Astrocyte of the cerebellum (primary cell): Measurements from ENCODE around the gene TRMT11.
"Not testable (repeated sequence)": the region's sequence is repeated elsewhere in the genome, so short reads cannot be mapped to it uniquely, and the experiment has no call there.

Experiments used
- DNase-seq: peaks from one replicate; pipeline ENCODE4 v3.0.0-alpha.2; 2011; ENCODE audit warnings: low read depth
- H3K4me3 ChIP-seq: 2 replicates; pipeline ENCODE4 v1.5.1; 2011; ENCODE audit warnings: mild to moderate bottlenecking, low read depth, low read length, moderate library complexity
- in situ Hi-C: cut with HindIII; loops from 2 replicates; pipeline ENCODE4 v1.10.0; 2017; ENCODE audit warnings: low sequenced_read_pairs
- TF ChIP-seq, protein P1 (sequence below): IDR thresholded peaks from 2 replicates; pipeline ENCODE4 v1.5.1; 2012; ENCODE audit warnings: low read length, low read depth, moderate library complexity, mild to moderate bottlenecking; ENCODE audit errors: missing control alignments

Gene TRMT11

DNA sequence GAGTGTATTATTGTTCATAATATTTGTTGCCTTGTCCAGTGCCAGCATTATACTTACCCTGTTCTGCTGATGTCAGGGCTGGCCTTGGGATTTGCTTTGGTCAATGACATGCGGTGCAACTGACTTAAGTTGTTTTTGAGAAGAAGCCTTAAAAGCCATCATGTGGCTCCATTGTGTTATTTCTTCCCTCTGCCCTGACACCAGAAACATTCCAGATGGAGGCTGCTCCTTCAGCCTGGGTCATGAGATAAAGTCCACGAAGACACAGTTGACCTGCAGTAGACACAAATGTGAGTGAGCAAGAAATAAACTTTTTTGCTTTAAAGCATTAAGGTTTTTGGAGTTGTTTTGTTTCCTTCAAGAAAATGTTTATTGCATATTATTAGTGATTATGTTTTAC is 37.3 kb upstream of the TRMT11 start:
- DNase-seq: no peak
- in situ Hi-C loops: no loop called here
- TF ChIP-seq, protein P1, sequence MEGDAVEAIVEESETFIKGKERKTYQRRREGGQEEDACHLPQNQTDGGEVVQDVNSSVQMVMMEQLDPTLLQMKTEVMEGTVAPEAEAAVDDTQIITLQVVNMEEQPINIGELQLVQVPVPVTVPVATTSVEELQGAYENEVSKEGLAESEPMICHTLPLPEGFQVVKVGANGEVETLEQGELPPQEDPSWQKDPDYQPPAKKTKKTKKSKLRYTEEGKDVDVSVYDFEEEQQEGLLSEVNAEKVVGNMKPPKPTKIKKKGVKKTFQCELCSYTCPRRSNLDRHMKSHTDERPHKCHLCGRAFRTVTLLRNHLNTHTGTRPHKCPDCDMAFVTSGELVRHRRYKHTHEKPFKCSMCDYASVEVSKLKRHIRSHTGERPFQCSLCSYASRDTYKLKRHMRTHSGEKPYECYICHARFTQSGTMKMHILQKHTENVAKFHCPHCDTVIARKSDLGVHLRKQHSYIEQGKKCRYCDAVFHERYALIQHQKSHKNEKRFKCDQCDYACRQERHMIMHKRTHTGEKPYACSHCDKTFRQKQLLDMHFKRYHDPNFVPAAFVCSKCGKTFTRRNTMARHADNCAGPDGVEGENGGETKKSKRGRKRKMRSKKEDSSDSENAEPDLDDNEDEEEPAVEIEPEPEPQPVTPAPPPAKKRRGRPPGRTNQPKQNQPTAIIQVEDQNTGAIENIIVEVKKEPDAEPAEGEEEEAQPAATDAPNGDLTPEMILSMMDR: no peak
- no peak overlapping the region for H3K4me3 ChIP-seq

DNA sequence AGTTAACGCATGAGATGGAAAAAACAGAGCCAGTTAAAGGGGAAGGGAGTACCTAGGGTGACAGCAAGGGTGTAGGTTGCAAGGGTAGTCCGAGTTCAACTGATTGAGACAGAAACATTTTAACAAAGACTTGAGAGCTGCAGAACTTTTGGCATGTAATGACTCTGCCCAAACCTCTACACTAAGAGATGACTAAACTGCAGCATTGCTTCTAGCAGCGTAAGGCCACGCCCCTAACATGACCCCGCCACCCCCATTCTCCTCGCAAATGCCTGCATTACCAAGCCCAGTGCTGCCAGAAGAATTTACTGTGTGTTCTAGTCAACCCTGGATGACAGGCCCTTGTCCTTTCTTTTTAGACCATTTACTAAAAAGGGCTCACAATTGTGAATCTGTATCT is 36.0 kb upstream of the TRMT11 start:
- in situ Hi-C loops: loop anchor here (25.0 kb wide), 1 partner anchor 163 kb away; the partner anchor contains the start of gene NCOA7
- TF ChIP-seq, protein P1: no peak
- no peak overlapping the region for H3K4me3 ChIP-seq
- DNase-seq: no peak

DNA sequence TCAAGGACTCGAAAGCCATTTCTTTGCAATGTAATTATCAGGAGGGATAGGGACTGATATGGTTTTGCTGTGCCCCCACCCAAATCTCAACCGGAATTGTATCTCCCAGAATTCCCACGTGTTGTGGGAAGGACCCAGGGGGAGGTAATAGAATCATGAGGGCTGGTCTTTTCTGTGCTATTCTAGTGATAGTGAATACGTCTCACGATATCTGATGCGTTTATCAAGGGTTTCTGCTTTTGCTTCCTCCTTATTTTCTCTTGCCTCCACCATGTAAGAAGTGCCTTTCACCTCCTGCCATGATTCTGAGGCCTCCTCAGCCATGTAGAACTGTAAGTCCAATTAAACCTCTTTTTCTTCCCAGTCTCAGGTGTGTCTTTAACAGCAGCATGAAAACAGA is 35.6 kb upstream of the TRMT11 start:
- in situ Hi-C loops: loop anchor here (25.0 kb wide), 1 partner anchor 163 kb away; the partner anchor contains the start of gene NCOA7
- not testable (repeated sequence) for DNase-seq

DNA sequence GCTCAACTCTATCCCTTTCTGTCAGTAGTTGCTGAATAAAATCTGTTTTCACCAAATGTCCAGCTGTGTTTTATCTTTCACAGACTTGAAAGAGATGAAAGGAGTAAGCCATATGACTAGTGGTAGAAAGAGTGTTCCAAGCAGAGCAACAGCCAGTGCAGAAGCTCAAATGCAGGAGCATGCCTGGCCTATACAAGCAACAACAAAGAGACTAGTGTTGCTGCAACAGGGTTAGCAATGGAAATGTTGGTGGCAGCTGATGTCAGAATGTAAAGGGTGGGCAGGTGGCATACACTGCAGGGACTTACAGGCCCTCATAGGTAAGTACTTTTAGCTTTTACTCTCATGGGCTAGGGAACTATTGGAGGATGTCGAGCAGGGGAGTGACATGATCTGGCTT is 35.0 kb upstream of the TRMT11 start:
- TF ChIP-seq, protein P1: no peak
- DNase-seq: no peak
- in situ Hi-C loops: loop anchor here (25.0 kb wide), 1 partner anchor 164 kb away; the partner anchor contains the start of gene NCOA7

More for the DNA sequence above, 35.6 kb upstream of the TRMT11 start:
- H3K4me3 ChIP-seq: not testable (repeated sequence)

DNA sequence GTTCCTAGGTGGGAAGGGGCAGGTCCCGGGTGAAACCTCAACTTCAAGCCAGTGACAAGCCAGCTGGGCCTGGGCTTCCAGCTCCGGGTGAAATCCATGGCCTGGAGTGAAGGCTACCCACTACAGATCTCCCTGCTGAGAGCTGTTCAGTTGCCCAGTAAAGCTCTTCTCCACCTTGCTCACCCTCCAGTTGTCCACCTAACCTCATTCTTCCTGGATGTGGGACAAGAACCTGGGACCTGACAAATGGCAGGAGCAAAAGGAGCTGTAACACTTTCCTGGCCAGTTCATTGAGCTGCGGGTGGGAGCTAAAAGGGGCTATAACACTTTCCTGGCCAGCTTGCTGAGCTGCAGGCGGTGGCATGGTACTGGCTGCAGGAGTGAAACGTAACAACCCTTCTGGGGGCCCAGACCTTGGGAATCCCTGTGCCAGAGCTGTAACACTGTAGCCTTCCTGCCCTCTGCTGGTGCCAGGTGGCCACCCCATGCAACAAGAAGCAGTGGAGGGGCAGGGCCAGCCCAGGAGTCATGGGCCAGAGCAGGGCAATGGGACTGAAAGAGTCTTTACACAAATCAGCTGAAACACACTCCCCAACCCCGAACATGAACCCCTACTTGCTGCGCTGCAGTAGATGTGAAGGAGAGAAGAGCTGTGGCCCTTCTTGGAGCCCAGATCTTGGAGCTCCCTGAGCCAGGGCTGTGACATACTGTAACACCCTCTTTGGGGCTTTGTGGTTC is 33.4 kb upstream of the TRMT11 start:
- H3K4me3 ChIP-seq: no peak overlapping the region
- in situ Hi-C loops: loop anchor here (25.0 kb wide), 1 partner anchor 166 kb away; the partner anchor contains the start of gene NCOA7
- TF ChIP-seq, protein P1: peak; percentile 37
- no peak for DNase-seq

More for the DNA sequence above, 35.0 kb upstream of the TRMT11 start:
- no peak overlapping the region for H3K4me3 ChIP-seq

DNA sequence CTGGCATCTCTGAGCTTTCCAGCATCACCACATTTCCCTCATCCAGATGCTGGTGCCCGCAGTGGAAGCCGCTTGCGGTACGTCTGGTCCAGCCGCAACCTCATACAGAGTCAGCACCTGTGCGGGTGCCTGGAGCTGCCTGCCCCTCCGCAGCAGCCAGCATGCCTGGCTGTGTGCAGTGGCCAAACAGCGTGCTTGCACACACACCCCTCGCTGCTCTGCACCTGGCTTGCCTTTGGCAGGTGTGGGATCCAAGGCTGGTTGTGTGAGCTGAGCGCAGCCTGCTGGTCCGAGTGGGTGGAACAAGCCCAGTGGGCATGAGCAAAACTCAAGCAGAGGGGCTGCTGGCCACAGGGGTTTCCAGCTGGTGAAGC is 32.9 kb upstream of the TRMT11 start:
- in situ Hi-C loops: loop anchor here (25.0 kb wide), 1 partner anchor 166 kb away; the partner anchor contains the start of gene NCOA7
- TF ChIP-seq, protein P1: peak; percentile 10
- H3K4me3 ChIP-seq: no peak overlapping the region
- DNase-seq: no peak

DNA sequence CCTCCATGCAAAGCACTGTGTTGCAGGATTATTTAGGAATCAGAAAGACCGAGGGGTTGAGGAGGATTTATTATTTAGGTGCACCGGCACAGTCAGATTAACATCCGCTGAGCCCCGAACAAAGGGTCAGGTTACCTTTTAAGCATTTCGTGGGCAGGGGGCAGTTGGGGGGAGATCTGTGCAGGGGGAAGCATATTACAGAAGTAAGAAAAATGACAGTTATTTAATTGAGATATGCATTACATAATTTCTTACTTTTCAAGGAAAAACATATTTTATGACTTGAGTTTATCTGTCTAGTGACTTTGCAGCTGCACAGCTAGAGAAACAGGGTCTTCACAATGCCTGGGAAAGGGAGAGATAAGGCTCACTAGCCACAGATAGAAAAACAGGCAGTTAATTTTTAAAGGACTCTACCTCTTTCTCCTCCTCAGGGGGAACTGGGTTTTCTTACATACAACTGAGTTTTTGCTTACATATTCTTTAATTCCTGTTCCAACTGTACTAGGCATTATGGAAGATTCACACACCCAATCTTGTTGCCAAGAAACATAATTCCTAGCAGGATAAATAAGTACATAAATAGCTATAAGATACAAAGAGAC is 31.5 kb upstream of the TRMT11 start:
- in situ Hi-C loops: loop anchor here (25.0 kb wide), 1 partner anchor 168 kb away; the partner anchor contains the start of gene NCOA7
- no peak overlapping the region for H3K4me3 ChIP-seq
- TF ChIP-seq, protein P1: no peak
- DNase-seq: no peak
